HG03457 (cell line): ENCODE data around the gene ABCC8.

ENCODE experiments used
- ATAC-seq: cut with Tn5 transposase; IDR thresholded peaks from one replicate; pipeline ENCODE4 v1.9.1; 2021; ENCODE audit warnings: moderate number of reproducible peaks; ENCODE audit not compliant: unreplicated experiment

ABCC8 gene

DNA sequence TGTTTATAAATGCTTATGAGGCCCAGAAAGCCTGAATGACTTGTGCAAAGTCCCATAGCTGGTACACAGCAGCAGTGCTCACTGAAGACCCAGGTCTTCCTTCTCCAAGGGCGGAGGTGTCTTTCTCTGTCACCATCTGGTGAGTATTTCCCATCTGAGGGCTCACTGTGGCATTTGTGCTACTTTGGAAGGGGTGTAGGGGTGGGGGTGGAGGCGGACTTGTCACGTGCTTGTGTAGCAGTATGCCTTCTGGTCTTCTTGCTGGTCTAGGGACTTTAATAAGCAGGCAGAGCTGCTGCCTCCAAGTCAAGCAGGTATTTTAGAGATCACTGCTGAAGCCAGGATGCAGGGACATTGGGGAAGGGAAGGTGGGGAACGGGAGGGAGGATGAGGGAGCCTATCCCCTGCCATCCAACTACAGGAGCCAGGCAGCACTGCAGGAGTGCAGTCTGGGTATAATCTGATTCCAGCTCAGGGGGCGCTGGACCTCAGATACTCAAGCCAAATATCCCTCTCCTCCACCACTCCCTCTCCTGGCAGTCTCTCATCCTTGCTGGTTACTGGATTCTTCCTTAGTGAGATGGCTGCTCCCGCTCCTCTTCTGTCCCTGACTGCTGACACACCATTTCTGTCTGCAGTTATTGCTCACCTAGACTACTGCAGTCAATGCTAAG, 3.4 kb downstream of the ABCC8 start:
- no peak for ATAC-seq

DNA sequence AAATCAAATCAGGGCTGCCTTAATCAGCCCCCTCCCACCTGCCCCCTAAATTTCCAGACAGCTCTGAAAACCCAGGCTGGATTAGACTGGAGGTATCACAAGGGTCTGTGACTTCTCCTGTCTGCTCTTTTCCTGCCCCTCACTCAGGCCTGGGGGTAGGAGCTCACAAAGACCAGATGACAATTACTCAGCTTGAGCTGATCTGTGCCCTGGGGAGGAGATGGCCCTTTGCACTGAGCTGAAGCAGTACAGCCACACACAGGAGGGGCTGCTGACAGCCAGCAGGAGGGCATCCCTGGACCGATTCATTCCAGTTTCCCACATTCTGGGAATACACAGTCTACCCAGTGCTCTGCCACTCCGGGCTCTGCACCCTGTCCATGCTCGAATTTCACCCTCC, 4.2 kb downstream of the ABCC8 start:
- ATAC-seq, result no peak

DNA sequence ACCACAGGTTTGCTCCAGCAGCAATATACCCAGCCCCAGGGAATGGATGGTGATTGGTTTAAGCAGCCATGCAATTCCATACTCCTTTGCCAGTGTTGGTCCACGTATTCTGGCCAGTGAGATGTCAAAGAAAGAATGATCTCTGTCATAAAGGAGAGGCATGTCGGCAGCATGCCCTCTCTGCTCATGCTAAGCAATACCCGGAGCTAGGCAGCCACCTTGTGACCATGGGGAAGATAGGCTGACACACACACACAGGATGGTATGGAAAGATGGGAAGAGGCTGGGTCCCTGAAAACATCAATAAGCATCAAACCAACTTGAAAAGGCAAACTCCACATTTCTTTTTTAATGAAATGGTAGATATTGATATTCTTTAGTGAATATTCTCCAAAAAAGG, 5.1 kb downstream of the ABCC8 start:
- no peak for ATAC-seq

DNA sequence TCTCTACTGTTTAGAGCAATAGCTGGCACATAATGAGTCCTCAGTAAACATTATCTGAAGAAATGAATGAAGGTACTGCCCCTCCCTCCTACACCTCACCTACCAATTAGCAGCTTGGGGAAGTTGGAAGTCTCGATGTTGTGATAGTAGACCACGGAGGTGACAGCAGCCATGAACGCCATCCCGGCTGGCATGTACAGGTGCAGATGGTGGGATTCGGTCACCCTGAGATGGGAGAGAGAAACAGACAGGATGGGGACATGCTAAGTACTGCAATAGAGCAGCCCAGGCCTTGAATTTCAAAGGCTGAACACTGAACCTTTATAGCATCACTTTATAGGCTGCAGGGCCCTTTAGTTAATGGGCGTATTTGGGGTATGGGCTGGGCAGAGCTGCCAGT, 6.6 kb downstream of the ABCC8 start:
- ATAC-seq, result no peak

DNA sequence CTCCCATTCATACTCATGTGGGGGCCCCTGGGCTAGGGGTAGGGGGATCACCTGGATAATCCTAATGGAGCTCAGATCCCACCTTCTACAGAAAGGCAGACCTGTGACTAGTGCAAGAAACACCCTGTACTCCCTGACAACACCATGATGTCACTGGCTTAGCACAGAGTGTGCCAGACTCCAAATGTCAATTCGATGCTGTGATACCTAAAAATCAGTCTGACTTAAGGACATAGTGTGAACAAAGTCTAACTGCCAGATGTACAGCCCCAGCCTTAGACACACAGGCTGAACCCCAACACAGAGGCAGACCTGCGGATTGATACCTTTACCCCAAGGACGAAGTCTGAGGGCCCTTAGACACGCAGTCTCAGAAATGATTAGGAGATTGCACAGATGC, 8.5 kb downstream of the ABCC8 start:
- no peak for ATAC-seq

DNA sequence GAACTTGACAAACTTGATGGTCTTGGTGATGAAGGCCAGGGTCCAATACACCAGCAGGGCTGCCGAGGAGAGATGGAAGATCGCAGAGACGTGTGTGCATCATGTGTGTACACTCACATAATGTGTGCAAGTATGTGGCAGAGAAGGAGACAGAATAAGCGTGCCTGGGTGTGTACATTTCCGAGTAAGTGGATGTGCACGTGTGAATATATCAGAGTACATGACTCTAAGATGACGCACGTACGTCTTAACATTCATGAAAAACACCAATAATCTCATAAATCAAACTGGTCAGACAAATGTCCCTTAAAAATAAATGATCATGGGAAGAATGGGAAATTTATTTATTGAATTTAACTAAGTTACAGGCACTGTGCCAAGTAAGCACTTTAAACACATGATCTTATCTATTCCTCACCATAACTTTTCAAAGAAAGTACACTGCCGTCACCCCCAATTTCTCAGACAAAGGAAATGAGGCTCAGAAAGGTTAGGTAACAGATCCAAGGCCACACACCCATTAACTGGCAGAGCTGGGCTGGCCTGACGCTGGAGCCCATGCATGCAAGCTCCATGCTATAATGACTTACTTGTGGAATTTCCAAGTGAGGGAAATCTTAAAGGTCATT, 13.0 kb downstream of the ABCC8 start:
- ATAC-seq, result no peak

DNA sequence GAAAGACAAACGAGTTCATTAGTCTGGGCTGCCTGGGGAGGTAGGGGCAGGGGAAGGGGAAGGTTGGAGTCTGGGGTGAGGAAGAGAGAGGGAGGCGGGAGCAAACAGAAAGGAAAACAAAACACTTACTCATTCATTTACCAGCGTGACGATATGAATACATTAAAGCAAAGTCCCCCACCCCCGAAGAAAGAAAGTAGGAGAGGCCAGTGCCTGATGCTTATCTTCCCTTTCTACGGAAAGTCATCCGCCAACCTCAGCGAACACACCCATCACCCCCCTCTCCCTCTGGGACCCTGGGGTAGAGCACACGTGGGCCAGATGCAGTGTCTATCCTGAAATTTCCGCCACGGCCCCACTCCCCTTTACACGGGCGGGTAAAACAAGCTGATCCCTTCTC, 13.7 kb downstream of the ABCC8 start:
- no peak for ATAC-seq

DNA sequence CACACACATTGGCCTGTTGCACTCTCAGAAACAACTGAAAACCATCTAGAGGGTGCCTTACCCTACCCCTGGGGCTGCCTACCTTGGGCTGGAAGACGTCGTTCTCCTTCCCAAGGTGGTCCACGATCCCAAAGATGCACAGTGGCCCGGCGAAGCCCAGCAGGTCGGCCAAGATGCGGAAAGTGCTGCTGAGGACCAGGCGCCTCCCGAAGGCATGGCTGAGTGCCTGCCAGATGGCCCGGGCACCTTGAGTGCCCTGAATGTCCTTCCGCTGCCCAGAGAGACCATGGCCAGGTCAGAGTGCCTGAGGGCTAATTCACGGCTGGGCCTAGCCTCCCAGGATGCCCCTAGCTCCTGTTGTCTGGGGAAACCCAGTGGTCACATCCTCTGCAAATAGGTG, 16.2 kb downstream of the ABCC8 start:
- no peak for ATAC-seq

DNA sequence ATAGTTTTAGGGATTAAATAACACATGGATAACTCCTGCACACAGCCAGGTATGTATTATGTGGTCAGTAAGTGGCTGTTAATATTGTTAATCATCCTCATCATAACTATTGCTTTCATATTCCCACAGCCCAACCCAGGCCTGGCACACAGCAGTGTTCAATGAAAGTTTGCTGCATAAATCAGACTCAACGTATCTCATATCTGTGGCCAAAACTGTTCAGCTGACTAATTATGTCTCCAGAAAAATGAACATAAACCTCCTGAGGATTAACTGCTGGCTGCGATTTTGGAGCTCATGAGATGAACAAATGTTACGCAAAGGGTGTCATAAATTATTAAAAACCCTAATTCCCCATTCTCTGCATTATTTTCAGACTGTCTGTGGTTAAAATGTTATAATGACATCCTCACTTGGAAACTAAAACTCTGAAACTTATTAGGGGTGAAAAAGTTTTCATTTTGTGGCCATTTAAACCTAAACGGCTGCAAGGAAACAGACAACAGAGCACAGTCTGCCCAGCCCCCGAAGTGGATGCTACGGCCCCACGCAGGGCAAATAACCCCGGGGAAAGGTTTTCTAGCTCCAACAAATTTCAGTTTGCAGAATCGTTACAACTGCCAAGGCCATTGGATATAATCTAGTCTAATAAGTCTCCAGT, 17.3 kb downstream of the ABCC8 start:
- ATAC-seq, result no peak

DNA sequence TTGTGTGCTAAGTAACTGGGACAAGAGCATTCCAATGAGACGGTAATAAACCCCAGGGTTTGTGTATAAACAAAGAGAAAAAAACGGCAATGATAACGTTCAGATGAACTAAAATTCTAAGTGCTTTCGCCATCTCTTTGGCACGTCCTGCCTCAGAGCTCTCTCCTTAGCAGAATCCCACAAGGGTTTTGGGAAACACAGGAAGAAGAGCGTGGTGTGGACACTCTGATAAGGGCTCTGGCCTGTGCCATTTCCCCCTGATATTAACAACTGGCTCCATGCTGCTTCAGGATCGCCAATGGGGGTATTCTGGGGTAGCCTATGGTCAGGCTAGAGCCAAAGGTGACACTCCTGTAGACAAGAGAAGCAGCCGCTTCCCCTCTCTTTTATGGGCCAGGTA, 18.4 kb downstream of the ABCC8 start:
- no peak for ATAC-seq

DNA sequence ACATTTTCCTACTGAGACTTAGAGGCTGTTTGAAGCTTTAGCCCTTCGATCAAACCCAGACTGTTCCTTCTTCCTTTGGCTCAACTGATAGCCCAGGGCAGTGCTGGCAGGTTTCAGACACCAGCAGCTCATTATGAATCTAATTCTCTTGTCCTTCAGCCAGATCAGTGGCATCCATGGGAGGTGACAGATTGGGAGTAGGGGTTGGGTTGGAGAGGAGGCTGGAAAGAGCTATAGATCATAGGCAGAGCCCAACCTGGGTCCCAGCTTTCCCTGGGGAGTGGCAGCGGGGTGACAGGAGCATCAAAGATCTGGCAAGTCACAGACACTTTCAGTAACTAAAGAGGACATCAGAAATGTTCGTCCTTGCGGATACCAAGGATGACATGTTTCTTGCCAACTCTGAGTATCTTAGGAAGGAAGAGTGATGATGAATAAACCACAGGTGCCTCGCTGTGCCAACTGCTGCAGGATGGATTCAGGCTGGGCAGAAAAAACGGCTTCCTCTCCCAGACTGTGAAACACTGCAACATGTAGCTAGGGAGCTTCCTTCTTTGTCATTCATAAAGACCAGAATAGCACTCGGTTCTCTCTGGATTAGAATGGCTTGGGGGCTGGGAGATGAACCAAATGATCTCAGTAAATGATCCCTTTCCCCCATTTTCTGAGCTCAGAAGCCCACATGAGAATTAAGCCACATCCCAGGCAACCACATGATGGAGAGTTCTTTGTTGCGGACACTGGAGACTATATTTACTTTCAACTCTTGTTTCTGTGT, 19.1 kb downstream of the ABCC8 start:
- no peak for ATAC-seq

DNA sequence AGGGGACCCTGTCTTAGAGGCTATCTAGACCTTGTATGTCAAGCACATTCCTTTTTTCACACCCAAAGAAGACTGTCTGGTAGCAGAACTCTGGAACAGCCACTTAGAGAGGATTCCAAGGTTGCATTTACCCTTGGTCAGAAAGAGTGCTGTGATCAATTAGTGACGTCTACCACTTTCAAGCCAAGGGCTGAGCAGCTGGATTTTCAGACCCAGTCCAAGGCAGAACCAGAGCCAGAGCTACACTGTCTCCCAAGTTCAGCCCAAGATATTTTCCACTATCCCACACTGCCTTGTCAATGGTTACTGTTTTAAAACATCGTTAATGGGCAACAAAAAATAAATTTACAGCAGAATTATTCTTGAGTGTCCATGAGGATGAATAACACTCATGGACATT, 24.0 kb downstream of the ABCC8 start:
- no peak for ATAC-seq

DNA sequence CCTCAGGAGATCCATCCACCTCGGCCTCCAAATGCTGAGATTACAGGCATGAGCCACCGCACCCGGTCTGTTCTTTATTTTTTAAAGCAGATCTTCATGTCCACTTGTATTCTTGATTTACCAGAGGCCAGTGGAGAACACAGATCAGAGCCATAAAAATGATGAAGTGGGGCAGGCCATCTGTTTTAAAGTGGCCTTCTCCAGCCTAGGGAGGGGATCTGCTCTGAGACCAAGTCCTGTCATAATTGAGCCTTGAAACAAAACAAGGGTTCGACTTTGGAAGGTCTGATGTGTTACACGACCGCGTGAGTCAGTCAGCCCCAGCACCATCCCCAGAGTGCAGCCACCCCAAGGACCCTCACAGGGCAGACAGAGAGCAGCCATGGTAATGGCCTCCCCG, 27.5 kb downstream of the ABCC8 start:
- no peak for ATAC-seq

DNA sequence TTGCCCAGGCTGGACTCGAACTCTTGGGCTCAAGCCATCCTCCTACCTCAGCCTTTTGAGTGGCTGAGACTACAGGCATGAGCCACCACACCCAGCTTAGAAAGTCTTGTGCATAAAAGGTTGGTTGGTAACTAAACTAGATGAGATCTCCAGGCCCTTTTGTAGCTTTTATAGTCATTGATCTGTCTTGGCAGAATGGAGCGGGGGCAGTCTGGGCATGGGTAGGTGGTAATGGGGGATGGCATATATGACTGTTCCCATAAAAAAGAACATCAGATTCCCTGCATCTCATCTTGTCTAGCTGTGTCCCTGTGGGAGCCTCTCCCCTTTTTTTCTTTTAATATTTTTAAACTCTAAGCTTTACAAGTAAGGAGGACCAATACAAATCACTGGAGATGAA, 30.2 kb downstream of the ABCC8 start:
- no peak for ATAC-seq

DNA sequence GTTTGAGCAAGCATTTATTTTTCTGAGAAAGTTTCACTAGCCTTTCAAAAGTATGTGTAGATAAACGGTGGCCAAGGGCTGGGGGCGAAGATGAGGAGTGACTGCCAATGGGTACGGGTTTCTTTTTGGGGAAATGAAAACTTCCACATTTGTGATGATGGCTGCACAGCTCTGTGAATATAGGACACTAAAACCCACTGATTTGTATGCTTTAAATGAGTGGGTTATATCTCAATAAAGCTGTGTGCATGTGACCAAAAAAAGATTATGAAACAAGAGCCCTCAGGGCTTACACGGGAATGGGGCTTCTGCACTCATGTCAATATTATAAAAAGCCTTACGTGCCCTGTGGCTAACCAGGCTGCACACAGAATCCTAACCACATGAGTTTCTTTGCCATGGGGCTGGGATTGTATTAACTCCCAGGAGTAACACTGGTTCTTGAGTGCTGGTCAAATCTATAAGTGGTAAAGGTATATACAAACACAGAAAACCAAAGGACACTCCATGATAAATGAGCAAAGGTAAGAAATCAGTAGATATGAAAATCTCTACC, 31.3 kb downstream of the ABCC8 start:
- ATAC-seq, result no peak

DNA sequence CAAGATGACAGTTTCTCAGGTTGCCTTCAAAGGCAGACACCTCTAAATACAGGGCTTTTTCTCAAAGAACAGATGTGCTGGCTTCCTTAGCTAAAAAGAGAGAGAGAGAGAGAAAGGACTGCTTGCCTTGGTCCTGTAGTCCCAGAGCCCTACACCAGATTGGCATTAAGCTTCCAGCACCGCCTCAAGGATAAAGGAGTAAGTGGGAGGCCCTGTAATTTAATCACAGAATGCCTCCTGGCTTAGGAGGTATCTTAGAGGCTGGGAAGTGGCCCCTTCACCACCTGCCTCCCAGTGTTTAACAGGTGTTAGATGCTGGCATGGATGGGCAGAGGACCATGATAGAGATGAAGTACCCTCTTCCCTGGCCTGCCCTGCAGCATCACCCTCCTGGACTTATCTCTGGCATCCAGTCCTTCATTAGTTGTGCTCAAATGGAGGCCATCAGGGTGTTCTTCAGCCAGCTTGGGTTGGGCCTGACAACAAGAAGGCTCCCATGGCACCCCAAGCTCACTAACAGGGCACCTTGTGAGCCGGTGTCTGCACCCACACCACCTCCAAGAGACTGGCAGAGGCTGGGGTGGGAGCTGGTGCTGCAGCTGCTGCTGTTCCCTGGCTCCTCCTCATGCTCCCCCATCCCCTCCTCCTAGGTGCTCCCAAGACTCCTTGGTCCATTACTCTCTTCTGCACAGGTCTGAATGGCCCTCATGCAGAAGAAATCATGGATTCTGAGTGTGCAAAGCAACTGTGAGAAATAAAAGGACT, 32.5 kb downstream of the ABCC8 start:
- no peak for ATAC-seq

DNA sequence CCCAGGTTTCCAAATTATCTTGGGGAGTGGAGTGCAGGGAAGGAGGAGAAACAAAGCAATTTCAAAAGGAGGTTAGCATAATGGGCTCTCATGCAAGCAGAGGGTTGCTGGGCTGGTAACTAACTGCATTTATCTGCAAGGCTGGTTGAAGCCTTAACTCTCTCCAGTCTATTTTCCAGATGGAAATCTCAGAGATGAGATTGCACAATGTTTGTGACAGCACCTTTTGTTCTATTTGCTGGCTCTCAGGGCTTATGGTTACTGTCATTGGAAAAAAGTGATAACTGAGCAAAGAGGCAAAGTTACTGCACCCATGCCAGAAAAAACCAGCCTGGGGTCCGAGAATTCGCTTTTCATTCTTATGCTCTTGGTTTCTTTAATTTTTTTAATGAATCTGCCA, 33.2 kb downstream of the ABCC8 start:
- no peak for ATAC-seq

DNA sequence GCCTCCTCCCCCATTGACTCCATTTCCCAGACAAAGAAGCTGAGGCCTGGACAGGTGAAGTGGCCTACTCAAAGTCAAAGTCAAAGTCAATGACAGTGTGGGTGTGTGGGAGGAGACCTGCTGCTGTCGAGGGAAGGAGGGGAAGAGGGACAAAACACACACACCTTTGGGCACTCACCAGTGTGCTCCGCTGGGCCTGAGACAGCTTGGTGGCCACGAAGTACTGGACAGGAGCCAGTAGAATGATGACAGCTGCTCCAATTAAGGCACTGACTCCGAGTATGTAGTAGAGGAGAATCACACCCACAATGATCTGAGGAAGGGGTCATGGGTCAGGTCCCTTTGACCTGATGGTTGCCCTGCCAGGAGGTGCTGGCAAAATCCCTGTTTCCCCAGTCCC, 33.6 kb downstream of the ABCC8 start:
- ATAC-seq, result no peak

DNA sequence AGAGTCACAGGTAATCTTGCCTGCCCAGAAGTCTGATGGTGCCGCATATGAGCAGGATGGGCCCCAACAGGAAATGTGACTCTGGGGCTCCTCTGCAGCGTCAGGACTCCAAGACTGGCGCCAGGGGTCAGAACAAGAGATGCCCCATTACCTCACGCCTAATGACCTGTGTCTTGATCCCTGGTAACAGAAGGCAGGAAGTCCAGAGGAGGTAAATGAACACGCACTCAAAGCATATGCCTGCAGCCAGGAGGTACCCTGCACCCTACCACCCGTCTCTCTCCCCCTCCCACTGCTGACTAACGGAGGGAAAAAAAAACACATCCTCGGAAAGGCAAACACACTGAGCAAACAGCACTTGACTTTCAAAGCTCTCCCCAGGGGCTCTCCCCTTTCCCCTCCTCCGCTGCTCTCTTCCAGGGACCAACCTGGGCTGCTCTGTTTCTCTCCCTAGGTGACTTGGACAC, 37.3 kb downstream of the ABCC8 start:
- no peak for ATAC-seq

DNA sequence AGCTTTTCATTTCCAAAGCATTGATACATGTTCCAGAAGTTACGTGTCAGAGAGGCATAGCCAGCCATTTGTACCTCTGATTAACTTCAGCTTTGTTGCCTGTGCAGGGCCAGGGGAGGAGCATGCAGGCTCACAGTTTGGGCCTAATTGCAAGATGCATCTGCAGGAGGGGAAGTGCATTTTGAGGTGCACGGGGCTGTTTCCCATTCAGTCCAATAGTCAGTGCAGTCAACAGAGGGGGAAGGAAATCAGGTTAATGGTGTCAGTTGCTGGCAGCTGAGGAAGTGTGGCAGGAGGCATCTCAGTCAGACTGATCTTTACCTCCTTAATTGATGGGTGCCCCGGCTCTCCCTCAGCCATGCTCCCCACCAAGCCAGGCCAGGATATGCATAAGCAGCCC, 39.3 kb downstream of the ABCC8 start:
- ATAC-seq, result no peak

DNA sequence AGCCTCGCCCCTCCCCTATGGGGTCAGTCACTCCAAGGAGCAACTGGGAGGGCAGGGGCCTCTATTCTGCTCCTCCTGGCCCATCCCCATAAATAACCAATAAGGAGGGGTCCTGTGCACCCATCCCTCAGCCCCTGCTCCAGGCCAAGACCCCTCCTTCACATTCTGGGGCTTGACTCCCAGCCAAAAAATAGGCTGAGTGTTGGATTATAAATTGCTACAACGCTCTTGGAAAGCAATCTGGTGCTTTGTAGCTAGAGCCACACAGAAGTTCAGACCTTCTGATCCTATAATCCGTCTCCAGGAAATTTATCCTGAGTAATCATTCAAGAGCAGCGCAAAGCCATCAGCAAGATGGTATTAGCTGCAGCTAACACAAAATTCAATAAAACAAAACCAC, 42.5 kb downstream of the ABCC8 start:
- no peak for ATAC-seq
